ENCODE measurements around the gene CCDC63. TPM values are rescaled to one million over a fixed set of nuclear protein-coding genes. Genes with fewer than 3 reads are reported as not detected.

CCDC63 gene
- total and polyA plus RNA-seq, 9 of the 15 experiments (the other 6 are each of a cell fraction or from before 2014, with no cell fraction given) = not detected

DNA sequence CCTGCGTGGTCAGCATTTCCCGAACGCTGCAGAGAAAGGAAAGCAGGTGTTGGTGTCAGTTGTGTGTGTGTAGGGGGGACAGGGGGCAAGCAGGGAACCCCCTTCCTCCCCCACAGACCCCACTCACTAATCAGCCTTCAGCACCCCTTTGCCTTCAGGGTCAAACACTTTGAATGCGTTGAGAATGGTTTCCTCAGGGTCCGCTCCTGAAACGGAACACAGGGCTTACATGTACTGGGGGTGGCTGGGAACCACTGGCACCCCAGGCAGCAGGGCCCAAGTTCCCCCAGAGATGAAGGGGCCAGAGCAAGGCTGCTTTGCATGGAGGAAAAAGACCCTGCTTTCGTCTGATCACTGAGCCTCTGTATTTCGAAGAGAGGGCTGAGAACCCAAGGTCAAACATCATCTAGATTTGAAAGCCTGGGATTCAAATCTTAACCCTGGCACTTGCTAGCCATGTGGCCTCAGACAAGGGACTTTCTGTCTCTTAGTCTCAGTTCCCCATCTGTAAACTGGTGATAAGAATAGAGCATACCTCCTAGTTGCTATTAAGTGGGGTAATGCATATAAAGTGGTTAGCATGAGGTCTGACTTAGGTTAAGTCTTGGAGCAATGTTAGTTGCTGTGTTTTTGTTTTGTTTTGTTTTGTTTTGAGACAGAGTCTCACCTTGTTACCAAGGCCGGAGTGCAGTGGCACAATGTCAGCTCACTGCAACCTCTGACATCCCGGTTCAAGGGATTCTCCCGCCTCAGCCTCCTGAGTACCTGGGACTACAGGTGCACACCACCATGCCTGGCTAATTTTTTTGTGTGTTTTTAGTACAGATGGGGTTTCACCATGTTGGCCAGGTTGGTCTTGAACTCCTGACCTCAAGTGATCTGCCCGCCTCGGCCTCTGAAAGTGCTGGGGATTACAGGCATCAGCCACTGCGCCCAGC lies 66.6 kb downstream of the CCDC63 start:
- ChIA-PET CTCF (ENCODE audit: low intra/inter-chr PET ratio) (no interaction called here), POLR2A (interaction anchor here (1.1 kb wide), 1 partner anchor 16 kb away, joined by 3 read pairs; no protein-coding TSS in a partner anchor)
- no peak for TF ChIP-seq SMC3 (conservative IDR thresholded peaks at IDR 0.05; ENCODE audit: insufficient read depth, low read depth, low read length)
- no peak for TF ChIP-seq PURB (CRISPR knock-in tag; IDR thresholded peaks at IDR 0.05; ENCODE audit: low read depth)
- no peak for TF ChIP-seq HES1 (IDR thresholded peaks at IDR 0.05; ENCODE audit: low read depth)
- peak; percentile 13; the same call in 1 of the 2 replicates for TF ChIP-seq CBFA2T3 (IDR thresholded peaks at IDR 0.05)
- Histone ChIP-seq H3K4me3 (no peak overlapping the region), H3K4me2 (ENCODE audit: insufficient read depth, low read length) (no peak overlapping the region), H3K27me3 (ENCODE audit: control insufficient read depth in 2 of 2, insufficient read depth in 2 of 2, low read length in 2 of 2) (peaks cover 15 to 53% of the 10 kb centered on the region in 2 experiments; a peak in 4 of 5 replicates), H3K9me3 (replicated peaks; ENCODE audit: control insufficient read depth, insufficient read depth, low read depth, low read length) (no peaks in the 10 kb centered on the region), H3K9me1 (ENCODE audit: control insufficient read depth, insufficient read depth, low read length) (no peaks in the 10 kb centered on the region), H4K20me1 (replicated peaks; ENCODE audit: control insufficient read depth, insufficient read depth, low read length) (no peaks in the 10 kb centered on the region), H3K9ac (ENCODE audit: insufficient read depth in 1 of 2, low read depth in 2 of 2, low read length in 2 of 2) (no peak overlapping the region), H3K27ac (ENCODE audit: extremely low read depth, low read depth, low read length) (no peak overlapping the region), H3K36me3 (ENCODE audit: control insufficient read depth, insufficient read depth, low read length) (no peaks in the 10 kb centered on the region), H3K79me2 (ENCODE audit: control insufficient read depth, insufficient read depth, low read length) (no peaks in the 10 kb centered on the region), H3K4me1 (replicated peaks in 1 of 2; ENCODE audit: control insufficient read depth in 2 of 2, insufficient read depth in 2 of 2, low read length in 2 of 2) (0 out of 5 replicates have a peak, but pooled peaks cover 0 to 3% of the 10 kb centered on the region in 2 experiments), H2AFZ (ENCODE audit: low read depth, low read length) (no peak overlapping the region)
- no peak for FAIRE-seq
- no peak for DNase-seq (ENCODE audit: extremely low read depth in 1 of 4, low spot score in 3 of 4)
- in situ Hi-C loops (cut with MboI) = no loop called here
- ATAC-seq = no peak
- intact Hi-C loops (cut with micrococcal nuclease) = no loop called here
- 1% methylated on average over 14 of the region's 14 CpGs for WGBS (ENCODE audit: insufficient coverage, low coverage, missing lambda C conversion rate)
- BruUV-seq (replicated peaks) = no TSS peak

All from K562 (cell line).